GM23338 (cell line): ENCODE measurements around the gene TBC1D8B. TPM values are rescaled to one million over a fixed set of nuclear protein-coding genes. Genes with fewer than 3 reads are reported as not detected.

Experiments
- ATAC-seq: fragments of 200-7000 bp; cut with Tn5 transposase; 3 replicates; pipeline ENCODE4 v1.9.1; 2020
- DNase-seq: peaks from one replicate; pipeline ENCODE4 v3.0.0-alpha.2; 2015; ENCODE audit warnings: low spot score
- H2AFZ ChIP-seq: fragments of 200-600 bp; sonication (generic); 2 replicates; pipeline ENCODE4 v1.8.0; 2016; ENCODE audit warnings: antibody characterized with exemption, mild to moderate bottlenecking, moderate library complexity
- H3F3A ChIP-seq: fragments of 200-600 bp; sonication (generic); replicated peaks from 2 replicates; pipeline ENCODE4 v1.8.0; 2017; ENCODE audit warnings: antibody characterized with exemption, mixed run types, low read depth
- H3K27ac ChIP-seq: fragments of 200-600 bp; sonication (generic); 2 replicates; pipeline ENCODE4 v1.6.1; 2016; ENCODE audit warnings: low read depth
- H3K27me3 ChIP-seq: fragments of 200-600 bp; sonication (generic); 2 replicates; pipeline ENCODE4 v1.8.0; 2016; ENCODE audit warnings: mild to moderate bottlenecking, mixed run types, moderate library complexity; ENCODE audit not compliant: insufficient read depth
- H3K36me3 ChIP-seq: fragments of 200-600 bp; sonication (generic); 2 replicates; pipeline ENCODE4 v1.8.0; 2016; ENCODE audit warnings: mild to moderate bottlenecking; ENCODE audit not compliant: insufficient read depth
- H3K4me1 ChIP-seq: fragments of 200-600 bp; sonication (generic); 2 replicates; pipeline ENCODE4 v1.8.0; 2016; ENCODE audit warnings: mild to moderate bottlenecking, moderate library complexity; ENCODE audit not compliant: insufficient read depth
- H3K4me2 ChIP-seq: fragments of 200-600 bp; sonication (generic); 2 replicates; pipeline ENCODE4 v1.7.1; 2017; ENCODE audit warnings: mixed run types
- H3K4me3 ChIP-seq: fragments of 200-600 bp; sonication (generic); 2 replicates; pipeline ENCODE4 v1.6.1; 2016; ENCODE audit warnings: mixed run types
- H3K79me2 ChIP-seq: fragments of 200-600 bp; sonication (generic); replicated peaks from 2 replicates; pipeline ENCODE4 v1.8.0; 2017; ENCODE audit warnings: mild to moderate bottlenecking; ENCODE audit not compliant: insufficient read depth
- H3K9me2 ChIP-seq: fragments of 200-600 bp; sonication (generic); 2 replicates; pipeline ENCODE4 v1.8.0; 2017; ENCODE audit not compliant: insufficient read depth
- H4K20me1 ChIP-seq: fragments of 200-600 bp; sonication (generic); replicated peaks from 2 replicates; pipeline ENCODE4 v1.8.0; 2017; ENCODE audit warnings: mild to moderate bottlenecking; ENCODE audit not compliant: insufficient read depth
- H3K27ac Mint-ChIP-seq: 2 replicates; pipeline ENCODE4 v1.8.0; 2020; ENCODE audit warnings: inconsistent platforms, mild to moderate bottlenecking, moderate library complexity, mixed read lengths
- H3K27me3 Mint-ChIP-seq: 3 replicates; pipeline ENCODE4 v1.8.0; 2022; ENCODE audit warnings: low read depth, mild to moderate bottlenecking, moderate library complexity, mixed read lengths, inconsistent platforms; ENCODE audit not compliant: insufficient read depth, poor library complexity
- H3K36me3 Mint-ChIP-seq: 3 replicates; pipeline ENCODE4 v1.8.0; 2021; ENCODE audit warnings: low read depth, mild to moderate bottlenecking, inconsistent platforms, moderate library complexity, mixed read lengths
- H3K4me1 Mint-ChIP-seq: 3 replicates; pipeline ENCODE4 v1.8.0; 2020; ENCODE audit warnings: mild to moderate bottlenecking, inconsistent platforms, mixed read lengths
- H3K4me3 Mint-ChIP-seq: 3 replicates; pipeline ENCODE4 v1.8.0; 2021; ENCODE audit warnings: moderate library complexity, mild to moderate bottlenecking, inconsistent platforms, mixed read lengths
- H3K9me3 Mint-ChIP-seq: 3 replicates; pipeline ENCODE4 v1.8.0; 2020; ENCODE audit warnings: moderate library complexity, mild to moderate bottlenecking, inconsistent platforms, mixed read lengths
- CREB1 ChIP-seq: fragments of 250-450 bp; sonication (Bioruptor Pico); IDR thresholded peaks from 2 replicates; pipeline ENCODE4 v1.5.0; 2020; ENCODE audit warnings: low read depth, mild to moderate bottlenecking, moderate library complexity
- EZH2 ChIP-seq: fragments of 200-600 bp; sonication (generic); IDR thresholded peaks from one replicate; pipeline ENCODE4 v1.8.0; 2017; ENCODE audit warnings: antibody characterized with exemption, mild to moderate bottlenecking, low read depth; ENCODE audit not compliant: unreplicated experiment
- JUNB ChIP-seq: IDR thresholded peaks from one replicate; pipeline ENCODE4 v1.6.1; 2016; ENCODE audit warnings: antibody characterized with exemption; ENCODE audit not compliant: unreplicated experiment
- NANOG ChIP-seq: IDR thresholded peaks from 2 replicates; pipeline ENCODE4 v1.6.1; 2016; ENCODE audit warnings: antibody characterized with exemption, borderline replicate concordance
- POLR2AphosphoS5 ChIP-seq: IDR thresholded peaks from 2 replicates; pipeline ENCODE4 v1.6.1; 2016; ENCODE audit warnings: antibody characterized with exemption, low read depth
- STAT1 ChIP-seq: IDR thresholded peaks from one replicate; pipeline ENCODE4 v1.6.1; 2016; ENCODE audit warnings: antibody characterized with exemption; ENCODE audit not compliant: unreplicated experiment
- ZNF114 ChIP-seq: fragments of 250-450 bp; sonication (Bioruptor Pico); IDR thresholded peaks from 2 replicates; pipeline ENCODE4 v1.5.0; 2020; ENCODE audit warnings: mild to moderate bottlenecking, moderate library complexity
- ZNF331 ChIP-seq: fragments of 250-450 bp; sonication (Bioruptor Pico); IDR thresholded peaks from 2 replicates; pipeline ENCODE4 v1.5.0; 2020; ENCODE audit warnings: low read depth, mild to moderate bottlenecking, moderate library complexity
- polyA plus RNA-seq: library from polyadenylated mRNA; unstranded; fragments of >200 nt; fragmentation: Nextera tagmentation; extraction: Ambion mirVana; gene quantifications from 2 replicates; pipeline ENCODE4 v1.2.1, GENCODE V29; 2016
- total RNA-seq: library from RNA; depleted of rRNA; stranded (reverse); fragments of >200 nt; shearing (Covaris generic); gene quantifications from 2 replicates; pipeline ENCODE4 v1.2.3, GENCODE V29; 2014
- TF ChIP-seq, protein P1 (sequence below): fragments of 250-450 bp; sonication (Bioruptor Pico); IDR thresholded peaks from 2 replicates; pipeline ENCODE4 v1.5.0; 2020; ENCODE audit warnings: mild to moderate bottlenecking, moderate library complexity
- TF ChIP-seq, protein P2 (sequence below): IDR thresholded peaks from 2 replicates; pipeline ENCODE4 v1.6.1; 2016; ENCODE audit warnings: antibody characterized with exemption
- TF ChIP-seq, protein P3 (sequence below): IDR thresholded peaks from one replicate; pipeline ENCODE4 v1.6.1; 2018; ENCODE audit warnings: antibody characterized with exemption; ENCODE audit not compliant: unreplicated experiment

Gene TBC1D8B
- total and polyA plus RNA-seq, 2 experiments from 2014 or later = 5.5 to 7.6 TPM

DNA sequence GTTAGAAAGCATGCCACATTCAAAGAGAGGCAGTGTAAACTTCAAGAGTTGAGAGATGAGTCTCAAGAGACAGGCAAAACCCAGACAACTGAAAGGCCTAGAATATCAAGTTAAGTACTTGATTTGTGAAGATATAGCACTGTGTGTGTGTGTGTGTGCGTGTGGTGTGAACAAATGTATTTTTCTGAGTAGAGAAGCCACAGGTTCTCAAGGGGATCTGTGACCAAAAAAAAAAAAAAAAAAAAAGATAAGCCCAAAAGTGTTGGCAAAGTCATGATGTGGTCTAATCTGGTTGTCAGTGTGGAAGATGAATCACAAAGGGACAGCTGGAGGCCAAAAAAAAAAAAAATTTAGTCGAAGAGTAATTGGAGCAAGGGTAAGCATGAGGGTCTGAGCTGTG is 96.8 kb downstream of the TBC1D8B start:
- no peak overlapping the region for H3K4me3 Mint-ChIP-seq
- TF ChIP-seq, protein P1, sequence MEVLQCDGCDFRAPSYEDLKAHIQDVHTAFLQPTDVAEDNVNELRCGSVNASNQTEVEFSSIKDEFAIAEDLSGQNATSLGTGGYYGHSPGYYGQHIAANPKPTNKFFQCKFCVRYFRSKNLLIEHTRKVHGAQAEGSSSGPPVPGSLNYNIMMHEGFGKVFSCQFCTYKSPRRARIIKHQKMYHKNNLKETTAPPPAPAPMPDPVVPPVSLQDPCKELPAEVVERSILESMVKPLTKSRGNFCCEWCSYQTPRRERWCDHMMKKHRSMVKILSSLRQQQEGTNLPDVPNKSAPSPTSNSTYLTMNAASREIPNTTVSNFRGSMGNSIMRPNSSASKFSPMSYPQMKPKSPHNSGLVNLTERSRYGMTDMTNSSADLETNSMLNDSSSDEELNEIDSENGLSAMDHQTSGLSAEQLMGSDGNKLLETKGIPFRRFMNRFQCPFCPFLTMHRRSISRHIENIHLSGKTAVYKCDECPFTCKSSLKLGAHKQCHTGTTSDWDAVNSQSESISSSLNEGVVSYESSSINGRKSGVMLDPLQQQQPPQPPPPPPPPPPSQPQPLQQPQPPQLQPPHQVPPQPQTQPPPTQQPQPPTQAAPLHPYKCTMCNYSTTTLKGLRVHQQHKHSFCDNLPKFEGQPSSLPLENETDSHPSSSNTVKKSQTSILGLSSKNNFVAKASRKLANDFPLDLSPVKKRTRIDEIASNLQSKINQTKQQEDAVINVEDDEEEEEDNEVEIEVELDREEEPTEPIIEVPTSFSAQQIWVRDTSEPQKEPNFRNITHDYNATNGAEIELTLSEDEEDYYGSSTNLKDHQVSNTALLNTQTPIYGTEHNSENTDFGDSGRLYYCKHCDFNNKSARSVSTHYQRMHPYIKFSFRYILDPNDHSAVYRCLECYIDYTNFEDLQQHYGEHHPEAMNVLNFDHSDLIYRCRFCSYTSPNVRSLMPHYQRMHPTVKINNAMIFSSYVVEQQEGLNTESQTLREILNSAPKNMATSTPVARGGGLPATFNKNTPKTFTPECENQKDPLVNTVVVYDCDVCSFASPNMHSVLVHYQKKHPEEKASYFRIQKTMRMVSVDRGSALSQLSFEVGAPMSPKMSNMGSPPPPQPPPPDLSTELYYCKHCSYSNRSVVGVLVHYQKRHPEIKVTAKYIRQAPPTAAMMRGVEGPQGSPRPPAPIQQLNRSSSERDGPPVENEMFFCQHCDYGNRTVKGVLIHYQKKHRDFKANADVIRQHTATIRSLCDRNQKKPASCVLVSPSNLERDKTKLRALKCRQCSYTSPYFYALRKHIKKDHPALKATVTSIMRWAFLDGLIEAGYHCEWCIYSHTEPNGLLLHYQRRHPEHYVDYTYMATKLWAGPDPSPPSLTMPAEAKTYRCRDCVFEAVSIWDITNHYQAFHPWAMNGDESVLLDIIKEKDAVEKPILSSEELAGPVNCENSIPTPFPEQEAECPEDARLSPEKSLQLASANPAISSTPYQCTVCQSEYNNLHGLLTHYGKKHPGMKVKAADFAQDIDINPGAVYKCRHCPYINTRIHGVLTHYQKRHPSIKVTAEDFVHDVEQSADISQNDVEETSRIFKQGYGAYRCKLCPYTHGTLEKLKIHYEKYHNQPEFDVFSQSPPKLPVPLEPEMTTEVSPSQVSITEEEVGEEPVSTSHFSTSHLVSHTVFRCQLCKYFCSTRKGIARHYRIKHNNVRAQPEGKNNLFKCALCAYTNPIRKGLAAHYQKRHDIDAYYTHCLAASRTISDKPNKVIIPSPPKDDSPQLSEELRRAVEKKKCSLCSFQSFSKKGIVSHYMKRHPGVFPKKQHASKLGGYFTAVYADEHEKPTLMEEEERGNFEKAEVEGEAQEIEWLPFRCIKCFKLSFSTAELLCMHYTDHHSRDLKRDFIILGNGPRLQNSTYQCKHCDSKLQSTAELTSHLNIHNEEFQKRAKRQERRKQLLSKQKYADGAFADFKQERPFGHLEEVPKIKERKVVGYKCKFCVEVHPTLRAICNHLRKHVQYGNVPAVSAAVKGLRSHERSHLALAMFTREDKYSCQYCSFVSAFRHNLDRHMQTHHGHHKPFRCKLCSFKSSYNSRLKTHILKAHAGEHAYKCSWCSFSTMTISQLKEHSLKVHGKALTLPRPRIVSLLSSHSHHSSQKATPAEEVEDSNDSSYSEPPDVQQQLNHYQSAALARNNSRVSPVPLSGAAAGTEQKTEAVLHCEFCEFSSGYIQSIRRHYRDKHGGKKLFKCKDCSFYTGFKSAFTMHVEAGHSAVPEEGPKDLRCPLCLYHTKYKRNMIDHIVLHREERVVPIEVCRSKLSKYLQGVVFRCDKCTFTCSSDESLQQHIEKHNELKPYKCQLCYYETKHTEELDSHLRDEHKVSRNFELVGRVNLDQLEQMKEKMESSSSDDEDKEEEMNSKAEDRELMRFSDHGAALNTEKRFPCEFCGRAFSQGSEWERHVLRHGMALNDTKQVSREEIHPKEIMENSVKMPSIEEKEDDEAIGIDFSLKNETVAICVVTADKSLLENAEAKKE (CRISPR knock-in tag) = no peak
- TF ChIP-seq, protein P2, sequence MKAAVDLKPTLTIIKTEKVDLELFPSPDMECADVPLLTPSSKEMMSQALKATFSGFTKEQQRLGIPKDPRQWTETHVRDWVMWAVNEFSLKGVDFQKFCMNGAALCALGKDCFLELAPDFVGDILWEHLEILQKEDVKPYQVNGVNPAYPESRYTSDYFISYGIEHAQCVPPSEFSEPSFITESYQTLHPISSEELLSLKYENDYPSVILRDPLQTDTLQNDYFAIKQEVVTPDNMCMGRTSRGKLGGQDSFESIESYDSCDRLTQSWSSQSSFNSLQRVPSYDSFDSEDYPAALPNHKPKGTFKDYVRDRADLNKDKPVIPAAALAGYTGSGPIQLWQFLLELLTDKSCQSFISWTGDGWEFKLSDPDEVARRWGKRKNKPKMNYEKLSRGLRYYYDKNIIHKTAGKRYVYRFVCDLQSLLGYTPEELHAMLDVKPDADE = no peak

DNA sequence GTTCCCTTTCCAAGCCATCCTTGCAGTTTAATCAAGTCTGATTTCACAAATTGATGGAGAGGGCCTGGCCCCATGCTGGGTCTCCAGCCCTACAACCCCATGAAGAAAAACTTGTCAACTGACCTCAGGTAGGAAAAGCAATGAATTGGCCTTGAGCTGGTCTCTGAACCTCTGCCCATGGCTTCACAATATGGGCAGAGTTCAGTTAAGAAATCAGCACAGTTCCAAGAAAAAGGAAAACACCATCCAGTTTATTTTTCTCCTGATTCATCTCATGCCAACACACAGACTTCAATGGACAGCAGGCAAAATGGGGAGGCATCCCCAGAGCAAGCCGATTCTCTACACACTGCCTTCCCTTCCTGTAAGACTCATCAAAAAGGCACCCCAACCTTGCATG is 97.4 kb downstream of the TBC1D8B start:
- no peaks in the 10 kb centered on the region for H3F3A ChIP-seq
- Mint-ChIP-seq H3K4me1 (peaks cover 7% of the 10 kb centered on the region; the same call in 2 of the 3 replicates), H3K4me3 (no peak overlapping the region), H3K36me3 (no peaks in the 10 kb centered on the region), H3K9me3 (no peaks in the 10 kb centered on the region), H3K27ac (no peak overlapping the region), H3K27me3 (no peaks in the 10 kb centered on the region)
- H3K4me1 ChIP-seq = no peaks in the 10 kb centered on the region
- no peaks in the 10 kb centered on the region for H4K20me1 ChIP-seq
- H3K4me2 ChIP-seq = no peak overlapping the region
- DNase-seq (no peak), ATAC-seq (no peak)
- no peaks in the 10 kb centered on the region for H3K27me3 ChIP-seq
- no peak overlapping the region for H3K27ac ChIP-seq
- no peaks in the 10 kb centered on the region for H3K36me3 ChIP-seq
- no peaks in the 10 kb centered on the region for H3K9me2 ChIP-seq
- H3K4me3 ChIP-seq = no peak overlapping the region
- no peak for TF ChIP-seq POLR2AphosphoS5
- TF ChIP-seq CREB1 = no peak
- TF ChIP-seq, protein P3, sequence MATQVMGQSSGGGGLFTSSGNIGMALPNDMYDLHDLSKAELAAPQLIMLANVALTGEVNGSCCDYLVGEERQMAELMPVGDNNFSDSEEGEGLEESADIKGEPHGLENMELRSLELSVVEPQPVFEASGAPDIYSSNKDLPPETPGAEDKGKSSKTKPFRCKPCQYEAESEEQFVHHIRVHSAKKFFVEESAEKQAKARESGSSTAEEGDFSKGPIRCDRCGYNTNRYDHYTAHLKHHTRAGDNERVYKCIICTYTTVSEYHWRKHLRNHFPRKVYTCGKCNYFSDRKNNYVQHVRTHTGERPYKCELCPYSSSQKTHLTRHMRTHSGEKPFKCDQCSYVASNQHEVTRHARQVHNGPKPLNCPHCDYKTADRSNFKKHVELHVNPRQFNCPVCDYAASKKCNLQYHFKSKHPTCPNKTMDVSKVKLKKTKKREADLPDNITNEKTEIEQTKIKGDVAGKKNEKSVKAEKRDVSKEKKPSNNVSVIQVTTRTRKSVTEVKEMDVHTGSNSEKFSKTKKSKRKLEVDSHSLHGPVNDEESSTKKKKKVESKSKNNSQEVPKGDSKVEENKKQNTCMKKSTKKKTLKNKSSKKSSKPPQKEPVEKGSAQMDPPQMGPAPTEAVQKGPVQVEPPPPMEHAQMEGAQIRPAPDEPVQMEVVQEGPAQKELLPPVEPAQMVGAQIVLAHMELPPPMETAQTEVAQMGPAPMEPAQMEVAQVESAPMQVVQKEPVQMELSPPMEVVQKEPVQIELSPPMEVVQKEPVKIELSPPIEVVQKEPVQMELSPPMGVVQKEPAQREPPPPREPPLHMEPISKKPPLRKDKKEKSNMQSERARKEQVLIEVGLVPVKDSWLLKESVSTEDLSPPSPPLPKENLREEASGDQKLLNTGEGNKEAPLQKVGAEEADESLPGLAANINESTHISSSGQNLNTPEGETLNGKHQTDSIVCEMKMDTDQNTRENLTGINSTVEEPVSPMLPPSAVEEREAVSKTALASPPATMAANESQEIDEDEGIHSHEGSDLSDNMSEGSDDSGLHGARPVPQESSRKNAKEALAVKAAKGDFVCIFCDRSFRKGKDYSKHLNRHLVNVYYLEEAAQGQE = no peak
- TF ChIP-seq, protein P2 = no peak
- no peak for TF ChIP-seq NANOG
- TF ChIP-seq STAT1 = no peak
- TF ChIP-seq JUNB = no peak
- no peak for TF ChIP-seq ZNF331 (CRISPR knock-in tag)
- no peak for TF ChIP-seq EZH2
- no peak for TF ChIP-seq ZNF114 (CRISPR knock-in tag)
- H2AFZ ChIP-seq = no peak overlapping the region
- no peaks in the 10 kb centered on the region for H3K79me2 ChIP-seq

More for the DNA sequence above, 96.8 kb downstream of the TBC1D8B start:
- H3K4me3 ChIP-seq = no peak overlapping the region
- no peak overlapping the region for H3K4me2 ChIP-seq
- no peaks in the 10 kb centered on the region for H3K36me3 Mint-ChIP-seq
- no peaks in the 10 kb centered on the region for H3K9me3 Mint-ChIP-seq
- H3K27me3 ChIP-seq = no peaks in the 10 kb centered on the region
- no peak overlapping the region for H3K27ac ChIP-seq
- H3K4me1 Mint-ChIP-seq = peaks cover 7% of the 10 kb centered on the region; the same call in 2 of the 3 replicates
- no peak for DNase-seq
- no peaks in the 10 kb centered on the region for H4K20me1 ChIP-seq
- no peaks in the 10 kb centered on the region for H3K79me2 ChIP-seq
- H3K4me1 ChIP-seq = no peaks in the 10 kb centered on the region
- H3K9me2 ChIP-seq = no peaks in the 10 kb centered on the region
- H3K36me3 ChIP-seq = no peaks in the 10 kb centered on the region
- H3F3A ChIP-seq = no peaks in the 10 kb centered on the region
- H3K27me3 Mint-ChIP-seq = no peaks in the 10 kb centered on the region
- no peak overlapping the region for H2AFZ ChIP-seq
- H3K27ac Mint-ChIP-seq = no peak overlapping the region
- no peak for ATAC-seq
